ENCODE data around the gene SLC15A3. TPM values are rescaled to one million over a fixed set of nuclear protein-coding genes. Genes with fewer than 3 reads are reported as not detected.

SLC15A3 gene
- total RNA-seq, 1 experiment from 2014 or later, result 0.43 TPM

- no peak overlapping the region for H3K4me3 Mint-ChIP-seq (ENCODE audit: unreplicated experiment)
- no peaks in the 10 kb centered on the region for H3K27me3 Mint-ChIP-seq (ENCODE audit: insufficient read depth, unreplicated experiment)
- H3K27me3 ChIP-seq (replicated peaks; ENCODE audit: control insufficient read depth, insufficient read depth, low read length), result no peaks in the 10 kb centered on the region
- peaks cover 13% of the 10 kb centered on the region for H3K4me1 Mint-ChIP-seq (ENCODE audit: low read depth, unreplicated experiment)
- no TSS peak for BruUV-seq (replicated peaks)
- H3K9me3 ChIP-seq, result no peaks in the 10 kb centered on the region
- H3K36me3 Mint-ChIP-seq (ENCODE audit: insufficient read depth, unreplicated experiment), result no peaks in the 10 kb centered on the region
- CTCF ChIA-PET, result no interaction called here
- intact Hi-C loops (cut with micrococcal nuclease; ENCODE audit: unreplicated experiment), result no loop called here
- TF ChIP-seq CTCF (IDR thresholded peaks at IDR 0.05; ENCODE audit: insufficient read depth in 1 of 2, low read depth in 1 of 2, low read length in 1 of 2, severe bottlenecking in 1 of 2, unreplicated experiment in 1 of 2), result no peak
- H3K27ac Mint-ChIP-seq (ENCODE audit: unreplicated experiment), result no peak overlapping the region
- no peak for DNase-seq
- H3K4me1 ChIP-seq, result peaks cover 6% of the 10 kb centered on the region; the same call in 1 of the 2 replicates
- no peaks in the 10 kb centered on the region for H3K36me3 ChIP-seq (ENCODE audit: control insufficient read depth, insufficient read depth, low read length)
- H3K9me3 Mint-ChIP-seq (ENCODE audit: unreplicated experiment), result no peaks in the 10 kb centered on the region
- H3K4me3 ChIP-seq (ENCODE audit: low read depth, low read length), result no peak overlapping the region
- POLR2A ChIA-PET, result no interaction called here
Measured at GRCh38 chr11:60951606-60951903, 421 bp downstream of the SLC15A3 start.

- intact Hi-C loops (cut with micrococcal nuclease; ENCODE audit: unreplicated experiment), result no loop called here
- no peaks in the 10 kb centered on the region for H3K9me3 Mint-ChIP-seq (ENCODE audit: unreplicated experiment)
- H3K36me3 Mint-ChIP-seq (ENCODE audit: insufficient read depth, unreplicated experiment), result no peaks in the 10 kb centered on the region
- DNase-seq, result no peak
- no peak for TF ChIP-seq CTCF (IDR thresholded peaks at IDR 0.05; ENCODE audit: insufficient read depth in 1 of 2, low read depth in 1 of 2, low read length in 1 of 2, severe bottlenecking in 1 of 2, unreplicated experiment in 1 of 2)
- no peaks in the 10 kb centered on the region for H3K9me3 ChIP-seq
- no peaks in the 10 kb centered on the region for H3K36me3 ChIP-seq (ENCODE audit: control insufficient read depth, insufficient read depth, low read length)
- no peak overlapping the region for H3K27ac Mint-ChIP-seq (ENCODE audit: unreplicated experiment)
- H3K4me1 ChIP-seq, result peaks cover 6% of the 10 kb centered on the region; the same call in 1 of the 2 replicates
- no peaks in the 10 kb centered on the region for H3K27me3 ChIP-seq (replicated peaks; ENCODE audit: control insufficient read depth, insufficient read depth, low read length)
- ChIA-PET POLR2A (no interaction called here), CTCF (no interaction called here)
- H3K4me3 Mint-ChIP-seq (ENCODE audit: unreplicated experiment), result no peak overlapping the region
- no peak overlapping the region for H3K4me3 ChIP-seq (ENCODE audit: low read depth, low read length)
- no TSS peak for BruUV-seq (replicated peaks)
- peaks cover 13% of the 10 kb centered on the region for H3K4me1 Mint-ChIP-seq (ENCODE audit: low read depth, unreplicated experiment)
- no peaks in the 10 kb centered on the region for H3K27me3 Mint-ChIP-seq (ENCODE audit: insufficient read depth, unreplicated experiment)
Measured at GRCh38 chr11:60950933-60951605, 907 bp downstream of the SLC15A3 start.

GRCh38 chr11:60950024-60950423 lies 2.0 kb downstream of the SLC15A3 start:
- Mint-ChIP-seq H3K4me3 (ENCODE audit: unreplicated experiment) (no peak overlapping the region), H3K9me3 (ENCODE audit: unreplicated experiment) (no peaks in the 10 kb centered on the region), H3K36me3 (ENCODE audit: insufficient read depth, unreplicated experiment) (no peaks in the 10 kb centered on the region), H3K4me1 (ENCODE audit: low read depth, unreplicated experiment) (peaks cover 13% of the 10 kb centered on the region), H3K27ac (ENCODE audit: unreplicated experiment) (no peak overlapping the region), H3K27me3 (ENCODE audit: insufficient read depth, unreplicated experiment) (no peaks in the 10 kb centered on the region)
- no peak for DNase-seq
- ChIA-PET CTCF (interaction anchor here (0.7 kb wide), 1 partner anchor 68 kb away, joined by 4 read pairs; no protein-coding TSS in a partner anchor), POLR2A (no interaction called here)
- H3K36me3 ChIP-seq (ENCODE audit: control insufficient read depth, insufficient read depth, low read length), result no peaks in the 10 kb centered on the region
- intact Hi-C loops (cut with micrococcal nuclease; ENCODE audit: unreplicated experiment), result no loop called here
- peaks cover 6% of the 10 kb centered on the region; the same call in 1 of the 2 replicates for H3K4me1 ChIP-seq
- H3K9me3 ChIP-seq, result no peaks in the 10 kb centered on the region
- H3K4me3 ChIP-seq (ENCODE audit: low read depth, low read length), result no peak overlapping the region
- no peaks in the 10 kb centered on the region for H3K27me3 ChIP-seq (replicated peaks; ENCODE audit: control insufficient read depth, insufficient read depth, low read length)
- BruUV-seq (replicated peaks), result no TSS peak
- TF ChIP-seq CTCF (IDR thresholded peaks at IDR 0.05; ENCODE audit: insufficient read depth in 1 of 2, low read depth in 1 of 2, low read length in 1 of 2, severe bottlenecking in 1 of 2, unreplicated experiment in 1 of 2), result no peak

Measured in Caco-2 (cell line).